ENCODE results near the gene ATP6V0D1. TPM values are rescaled to one million over a fixed set of nuclear protein-coding genes. Genes with fewer than 3 reads are reported as not detected.
A peak's percentile ranks its signal among the peaks of the same experiment; 100 is the strongest.
"Not testable (repeated sequence)": the region's sequence is repeated elsewhere in the genome, so short reads cannot be mapped to it uniquely, and the experiment has no call there.

Gene ATP6V0D1
- total and polyA plus RNA-seq, 3 experiments from 2014 or later = 49.3 to 107 (median 57.6) TPM

GRCh38 chr16:67419502-67419901, 61.5 kb downstream of the ATP6V0D1 start:
- Mint-ChIP-seq H3K4me1 (peaks cover 6 to 15% (median 14%) of the 10 kb centered on the region in 3 donors), H3K27ac (no peak overlapping the region), H3K27me3 (peaks cover 21 to 49% of the 10 kb centered on the region in 2 donors), H3K36me3 (no peaks in the 10 kb centered on the region), H3K4me3 (no peak overlapping the region), H3K9me3 (peaks cover 0 to 1% (median 0%) of the 10 kb centered on the region in 5 donors)
- Histone ChIP-seq H3K36me3 (ENCODE audit: insufficient read depth, low read length) (no peaks in the 10 kb centered on the region), H3K4me3 (ENCODE audit: low read length) (no peak overlapping the region), H3K9me3 (ENCODE audit: low read length) (no peaks in the 10 kb centered on the region), H3K4me1 (ENCODE audit: insufficient read depth, low read length) (peaks cover 8% of the 10 kb centered on the region), H3K27me3 (ENCODE audit: insufficient read depth, low read length, poor library complexity, severe bottlenecking) (peaks cover 6% of the 10 kb centered on the region), H3K27ac (ENCODE audit: low read depth, low read length) (no peak overlapping the region)
- ChIA-PET CTCF (no interaction called here), POLR2A (no interaction called here)
- no peak for DNase-seq

- Mint-ChIP-seq H3K9me3 (peaks cover 0 to under 1% (median 0%) of the 10 kb centered on the region in 5 donors), H3K27ac (peak overlapping the region in 1 of 8 donors; percentile 72), H3K4me3 (peak overlapping the region; percentile 3 to 85 (median 44)), H3K36me3 (no peaks in the 10 kb centered on the region), H3K4me1 (peaks cover 6 to 22% (median 18%) of the 10 kb centered on the region in 3 donors), H3K27me3 (peaks cover 24 to 41% of the 10 kb centered on the region in 2 donors)
- peaks cover 6% of the 10 kb centered on the region for H3K27me3 ChIP-seq (ENCODE audit: insufficient read depth, low read length, poor library complexity, severe bottlenecking)
- H3K9me3 ChIP-seq (ENCODE audit: low read length) = no peaks in the 10 kb centered on the region
- ChIA-PET CTCF (interaction anchor here (1.2 to 2.4 kb wide), 4 partner anchors 10 to 442 kb away, joined by 3 to 10 read pairs (median 4); no protein-coding TSS in a partner anchor), POLR2A (no interaction called here)
- no peak for DNase-seq
- no peak overlapping the region for H3K27ac ChIP-seq (ENCODE audit: low read depth, low read length)
- no peak overlapping the region for H3K4me3 ChIP-seq (ENCODE audit: low read length)
- H3K36me3 ChIP-seq (ENCODE audit: insufficient read depth, low read length) = no peaks in the 10 kb centered on the region
- H3K4me1 ChIP-seq (ENCODE audit: insufficient read depth, low read length) = peaks cover 8% of the 10 kb centered on the region
Measured at GRCh38 chr16:67417333-67418061, 63.5 kb downstream of the ATP6V0D1 start.

- CTCF ChIA-PET = interaction anchor here (0.8 to 2.4 kb wide), 7 partner anchors 12 to 441 kb away, joined by 3 to 10 read pairs (median 3); no protein-coding TSS in a partner anchor
- peaks cover 8% of the 10 kb centered on the region for H3K4me1 ChIP-seq (ENCODE audit: insufficient read depth, low read length)
- POLR2A ChIA-PET = no interaction called here
- H3K4me1 Mint-ChIP-seq = peaks cover 6 to 22% (median 18%) of the 10 kb centered on the region in 3 donors
- no peaks in the 10 kb centered on the region for H3K36me3 Mint-ChIP-seq
- no peaks in the 10 kb centered on the region for H3K9me3 ChIP-seq (ENCODE audit: low read length)
- H3K27ac ChIP-seq (ENCODE audit: low read depth, low read length) = no peak within 1 kb of the TSS
- H3K36me3 ChIP-seq (ENCODE audit: insufficient read depth, low read length) = no peaks in the 10 kb centered on the region
- peak within 1 kb of the TSS in 6 of 8 donors; percentile 29 to 81 (median 65) for H3K27ac Mint-ChIP-seq
- peak within 1 kb of the TSS; percentile 64 to 87 (median 78) for H3K4me3 Mint-ChIP-seq
- H3K9me3 Mint-ChIP-seq = no peaks in the 10 kb centered on the region
- peak; percentile 25 to 56 (median 42) for DNase-seq
- peaks cover 23 to 43% of the 10 kb centered on the region in 2 donors for H3K27me3 Mint-ChIP-seq
- peaks cover 6% of the 10 kb centered on the region for H3K27me3 ChIP-seq (ENCODE audit: insufficient read depth, low read length, poor library complexity, severe bottlenecking)
- H3K4me3 ChIP-seq (ENCODE audit: low read length) = peak within 1 kb of the TSS; percentile 39
Measured at GRCh38 chr16:67415872-67416793, 64.8 kb downstream of the ATP6V0D1 start, which contains the start of gene ZDHHC1. Gene ZDHHC1 (minus strand): TSS chr16:67416477. CDS start chr16:67407775, 8,702 bp downstream.

GRCh38 chr16:67415421-67415820, 65.5 kb downstream of the ATP6V0D1 start:
- Mint-ChIP-seq H3K27ac (peak overlapping the region in 4 of 8 donors; percentile 20 to 33 (median 32)), H3K4me3 (peak overlapping the region in 6 of 7 donors; percentile 34 to 55 (median 50)), H3K4me1 (peaks cover 6 to 22% (median 18%) of the 10 kb centered on the region in 3 donors), H3K27me3 (peaks cover 26 to 47% of the 10 kb centered on the region in 2 donors)
- H3K36me3 ChIP-seq (ENCODE audit: insufficient read depth, low read length); H3K9me3 ChIP-seq (ENCODE audit: low read length); H3K27ac ChIP-seq (ENCODE audit: low read depth, low read length); H3K27me3 ChIP-seq (ENCODE audit: insufficient read depth, low read length, poor library complexity, severe bottlenecking); H3K9me3 Mint-ChIP-seq; H3K4me1 ChIP-seq (ENCODE audit: insufficient read depth, low read length); DNase-seq; POLR2A ChIA-PET; H3K36me3 Mint-ChIP-seq; H3K4me3 ChIP-seq (ENCODE audit: low read length): not testable (repeated sequence)
- CTCF ChIA-PET = interaction anchor here (1.6 kb wide), 1 partner anchor 9 kb away, joined by 3 read pairs; no protein-coding TSS in a partner anchor

GRCh38 chr16:67413978-67414911, 66.7 kb downstream of the ATP6V0D1 start:
- ChIA-PET CTCF (interaction anchor here (0.7 to 1.6 kb wide), 2 partner anchors 10 to 170 kb away, joined by 3 read pairs; no protein-coding TSS in a partner anchor), POLR2A (no interaction called here)
- Mint-ChIP-seq H3K4me1 (peaks cover 6 to 22% (median 18%) of the 10 kb centered on the region in 3 donors), H3K27ac (peak overlapping the region in 3 of 8 donors; percentile 4 to 61 (median 28)), H3K36me3 (no peaks in the 10 kb centered on the region), H3K4me3 (peak overlapping the region; percentile 3 to 49 (median 24)), H3K27me3 (peaks cover 27 to 47% of the 10 kb centered on the region in 2 donors), H3K9me3 (no peaks in the 10 kb centered on the region)
- Histone ChIP-seq H3K27ac (ENCODE audit: low read depth, low read length) (no peak overlapping the region), H3K4me3 (ENCODE audit: low read length) (no peak overlapping the region), H3K27me3 (ENCODE audit: insufficient read depth, low read length, poor library complexity, severe bottlenecking) (peaks cover 6% of the 10 kb centered on the region), H3K36me3 (ENCODE audit: insufficient read depth, low read length) (no peaks in the 10 kb centered on the region), H3K4me1 (ENCODE audit: insufficient read depth, low read length) (peaks cover 8% of the 10 kb centered on the region), H3K9me3 (ENCODE audit: low read length) (no peaks in the 10 kb centered on the region)
- DNase-seq = no peak

- H3K36me3 ChIP-seq (ENCODE audit: insufficient read depth, low read length) = no peaks in the 10 kb centered on the region
- no peaks in the 10 kb centered on the region for H3K9me3 ChIP-seq (ENCODE audit: low read length)
- no peak overlapping the region for H3K4me3 ChIP-seq (ENCODE audit: low read length)
- H3K27ac ChIP-seq (ENCODE audit: low read depth, low read length) = no peak overlapping the region
- Mint-ChIP-seq H3K27me3 (peaks cover 24 to 37% of the 10 kb centered on the region in 2 donors), H3K4me3 (no peak overlapping the region), H3K36me3 (no peaks in the 10 kb centered on the region), H3K9me3 (no peaks in the 10 kb centered on the region), H3K27ac (no peak overlapping the region), H3K4me1 (peaks cover 6 to 20% (median 18%) of the 10 kb centered on the region in 3 donors)
- H3K4me1 ChIP-seq (ENCODE audit: insufficient read depth, low read length) = peaks cover 8% of the 10 kb centered on the region
- CTCF ChIA-PET = interaction anchor here (0.9 kb wide), 1 partner anchor 13 kb away, joined by 3 read pairs; no protein-coding TSS in a partner anchor
- peaks cover 6% of the 10 kb centered on the region for H3K27me3 ChIP-seq (ENCODE audit: insufficient read depth, low read length, poor library complexity, severe bottlenecking)
- no peak for DNase-seq
- POLR2A ChIA-PET = interaction anchor here (0.7 kb wide), 1 partner anchor 532 kb away, joined by 3 read pairs; no protein-coding TSS in a partner anchor
Measured at GRCh38 chr16:67412294-67412693, 68.7 kb downstream of the ATP6V0D1 start.

GRCh38 chr16:67411339-67411738, 69.6 kb downstream of the ATP6V0D1 start:
- POLR2A ChIA-PET = no interaction called here
- H3K27me3 ChIP-seq (ENCODE audit: insufficient read depth, low read length, poor library complexity, severe bottlenecking) = no peaks in the 10 kb centered on the region
- H3K4me1 ChIP-seq (ENCODE audit: insufficient read depth, low read length) = peaks cover 4% of the 10 kb centered on the region
- peaks cover 2 to 13% (median 12%) of the 10 kb centered on the region in 3 donors for H3K4me1 Mint-ChIP-seq
- H3K27me3 Mint-ChIP-seq = peaks cover 16 to 27% of the 10 kb centered on the region in 2 donors
- CTCF ChIA-PET = no interaction called here
- H3K9me3 ChIP-seq (ENCODE audit: low read length) = no peaks in the 10 kb centered on the region
- H3K27ac ChIP-seq (ENCODE audit: low read depth, low read length) = no peak overlapping the region
- no peaks in the 10 kb centered on the region for H3K36me3 ChIP-seq (ENCODE audit: insufficient read depth, low read length)
- no peak for DNase-seq
- no peak overlapping the region for H3K4me3 ChIP-seq (ENCODE audit: low read length)
- H3K27ac Mint-ChIP-seq = no peak overlapping the region
- no peaks in the 10 kb centered on the region for H3K9me3 Mint-ChIP-seq
- no peaks in the 10 kb centered on the region for H3K36me3 Mint-ChIP-seq
- no peak overlapping the region for H3K4me3 Mint-ChIP-seq
